ENCODE data around the gene ANGPTL7. TPM values are rescaled to one million over a fixed set of nuclear protein-coding genes. Genes with fewer than 3 reads are reported as not detected.
"Not testable (repeated sequence)": the region's sequence is repeated elsewhere in the genome, so short reads cannot be mapped to it uniquely, and the experiment has no call there.

ANGPTL7 gene
- total RNA-seq, 2 donors from 2014 or later, result not detected

GRCh38 chr1:11156441-11156840, 32.7 kb upstream of the ANGPTL7 start:
- DNase-seq (no peak), ATAC-seq (no peak)
- H3K27ac Mint-ChIP-seq, result peak overlapping the region; percentile 62
- no peaks in the 10 kb centered on the region for H3K27me3 Mint-ChIP-seq
- no peak overlapping the region for H3K4me3 Mint-ChIP-seq
- H3K4me1 Mint-ChIP-seq, result peaks cover 14% of the 10 kb centered on the region
- H3K36me3 Mint-ChIP-seq (ENCODE audit: low read depth), result peaks cover 10% of the 10 kb centered on the region
- no peaks in the 10 kb centered on the region for H3K9me3 ChIP-seq (ENCODE audit: control insufficient read depth, low read length, poor library complexity, severe bottlenecking)

GRCh38 chr1:11156963-11157362, 32.2 kb upstream of the ANGPTL7 start:
- Mint-ChIP-seq H3K4me1 (peaks cover 14% of the 10 kb centered on the region), H3K27ac (peak overlapping the region; percentile 62), H3K36me3 (ENCODE audit: low read depth) (peaks cover 10% of the 10 kb centered on the region), H3K4me3 (no peak overlapping the region), H3K27me3 (no peaks in the 10 kb centered on the region)
- ATAC-seq, result no peak
- H3K9me3 ChIP-seq (ENCODE audit: control insufficient read depth, low read length, poor library complexity, severe bottlenecking), result no peaks in the 10 kb centered on the region
- DNase-seq, result no peak

- Mint-ChIP-seq H3K4me1 (peaks cover 14% of the 10 kb centered on the region), H3K4me3 (no peak overlapping the region), H3K36me3 (ENCODE audit: low read depth) (peaks cover 10% of the 10 kb centered on the region), H3K27ac (no peak overlapping the region), H3K27me3 (no peaks in the 10 kb centered on the region)
- DNase-seq (no peak), ATAC-seq (no peak)
- no peaks in the 10 kb centered on the region for H3K9me3 ChIP-seq (ENCODE audit: control insufficient read depth, low read length, poor library complexity, severe bottlenecking)
Observed at GRCh38 chr1:11157394-11157793, 31.8 kb upstream of the ANGPTL7 start.

- H3K27ac Mint-ChIP-seq, result peak overlapping the region; percentile 27
- ATAC-seq (no peak), DNase-seq (no peak)
- H3K36me3 Mint-ChIP-seq (ENCODE audit: low read depth), result peaks cover 10% of the 10 kb centered on the region
- H3K4me1 Mint-ChIP-seq, result peaks cover 14% of the 10 kb centered on the region
- H3K4me3 Mint-ChIP-seq, result no peak overlapping the region
- no peaks in the 10 kb centered on the region for H3K27me3 Mint-ChIP-seq
- no peaks in the 10 kb centered on the region for H3K9me3 ChIP-seq (ENCODE audit: control insufficient read depth, low read length, poor library complexity, severe bottlenecking)
Observed at GRCh38 chr1:11157867-11158266, 31.3 kb upstream of the ANGPTL7 start.

GRCh38 chr1:11158291-11158690, 30.9 kb upstream of the ANGPTL7 start:
- peaks cover 8% of the 10 kb centered on the region for H3K36me3 Mint-ChIP-seq (ENCODE audit: low read depth)
- H3K27me3 Mint-ChIP-seq, result no peaks in the 10 kb centered on the region
- peak overlapping the region; percentile 27 for H3K27ac Mint-ChIP-seq
- peaks cover 18% of the 10 kb centered on the region for H3K4me1 Mint-ChIP-seq
- H3K9me3 ChIP-seq (ENCODE audit: control insufficient read depth, low read length, poor library complexity, severe bottlenecking), result no peaks in the 10 kb centered on the region
- no peak overlapping the region for H3K4me3 Mint-ChIP-seq
- ATAC-seq (no peak), DNase-seq (no peak)

GRCh38 chr1:11158720-11159321, 30.3 kb upstream of the ANGPTL7 start:
- DNase-seq (no peak), ATAC-seq (no peak)
- no peaks in the 10 kb centered on the region for H3K9me3 ChIP-seq (ENCODE audit: control insufficient read depth, low read length, poor library complexity, severe bottlenecking)
- Mint-ChIP-seq H3K4me3 (no peak overlapping the region), H3K27me3 (no peaks in the 10 kb centered on the region), H3K27ac (peak overlapping the region; percentile 27), H3K36me3 (ENCODE audit: low read depth) (peaks cover 10% of the 10 kb centered on the region), H3K4me1 (peaks cover 20% of the 10 kb centered on the region)

- not testable (repeated sequence) for H3K4me3 Mint-ChIP-seq; H3K36me3 Mint-ChIP-seq (ENCODE audit: low read depth)
Observed at GRCh38 chr1:11162752-11163151, 26.4 kb upstream of the ANGPTL7 start.

GRCh38 chr1:11166744-11167143, 22.4 kb upstream of the ANGPTL7 start:
- H3K4me3 Mint-ChIP-seq; ATAC-seq; H3K27me3 Mint-ChIP-seq; DNase-seq; H3K36me3 Mint-ChIP-seq (ENCODE audit: low read depth); H3K27ac Mint-ChIP-seq; H3K9me3 ChIP-seq (ENCODE audit: control insufficient read depth, low read length, poor library complexity, severe bottlenecking): not testable (repeated sequence)
- H3K4me1 Mint-ChIP-seq, result peaks cover 16% of the 10 kb centered on the region

More at GRCh38 chr1:11162752-11163151, 26.4 kb upstream of the ANGPTL7 start:
- not testable (repeated sequence) for H3K27ac Mint-ChIP-seq; DNase-seq; H3K9me3 ChIP-seq (ENCODE audit: control insufficient read depth, low read length, poor library complexity, severe bottlenecking); H3K27me3 Mint-ChIP-seq; ATAC-seq
- peaks cover 17% of the 10 kb centered on the region for H3K4me1 Mint-ChIP-seq

GRCh38 chr1:11168731-11169130, 20.4 kb upstream of the ANGPTL7 start:
- ATAC-seq (no peak), DNase-seq (no peak)
- Mint-ChIP-seq H3K4me1 (peaks cover 13% of the 10 kb centered on the region), H3K36me3 (ENCODE audit: low read depth) (peaks cover 3% of the 10 kb centered on the region), H3K4me3 (no peak overlapping the region), H3K27ac (no peak overlapping the region), H3K27me3 (no peaks in the 10 kb centered on the region)
- H3K9me3 ChIP-seq (ENCODE audit: control insufficient read depth, low read length, poor library complexity, severe bottlenecking), result no peaks in the 10 kb centered on the region

GRCh38 chr1:11169202-11169601, 20.0 kb upstream of the ANGPTL7 start:
- no peaks in the 10 kb centered on the region for H3K9me3 ChIP-seq (ENCODE audit: control insufficient read depth, low read length, poor library complexity, severe bottlenecking)
- no peak for DNase-seq
- Mint-ChIP-seq H3K4me3 (no peak overlapping the region), H3K27ac (no peak overlapping the region), H3K36me3 (ENCODE audit: low read depth) (peaks cover 4% of the 10 kb centered on the region), H3K4me1 (peaks cover 14% of the 10 kb centered on the region), H3K27me3 (no peaks in the 10 kb centered on the region)
- ATAC-seq, result no peak

- H3K4me3 Mint-ChIP-seq, result no peak overlapping the region
- peaks cover 10% of the 10 kb centered on the region for H3K4me1 Mint-ChIP-seq
- no peak for ATAC-seq
- H3K27ac Mint-ChIP-seq, result no peak overlapping the region
- H3K27me3 Mint-ChIP-seq, result no peaks in the 10 kb centered on the region
- no peaks in the 10 kb centered on the region for H3K9me3 ChIP-seq (ENCODE audit: control insufficient read depth, low read length, poor library complexity, severe bottlenecking)
- peaks cover 5% of the 10 kb centered on the region for H3K36me3 Mint-ChIP-seq (ENCODE audit: low read depth)
- DNase-seq, result no peak
Observed at GRCh38 chr1:11170102-11170501, 19.1 kb upstream of the ANGPTL7 start.

GRCh38 chr1:11174261-11174942, 14.8 kb upstream of the ANGPTL7 start:
- H3K27ac Mint-ChIP-seq, result peak overlapping the region; percentile 70

GRCh38 chr1:11175461-11175860, 13.7 kb upstream of the ANGPTL7 start:
- H3K27ac Mint-ChIP-seq, result no peak overlapping the region
- H3K4me3 Mint-ChIP-seq, result no peak overlapping the region
- no peaks in the 10 kb centered on the region for H3K27me3 Mint-ChIP-seq
- H3K4me1 Mint-ChIP-seq, result peaks cover 13% of the 10 kb centered on the region
- ATAC-seq (no peak), DNase-seq (no peak)
- peaks cover 5% of the 10 kb centered on the region for H3K36me3 Mint-ChIP-seq (ENCODE audit: low read depth)
- no peaks in the 10 kb centered on the region for H3K9me3 ChIP-seq (ENCODE audit: control insufficient read depth, low read length, poor library complexity, severe bottlenecking)

More at GRCh38 chr1:11174261-11174942, 14.8 kb upstream of the ANGPTL7 start:
- H3K9me3 ChIP-seq (ENCODE audit: control insufficient read depth, low read length, poor library complexity, severe bottlenecking), result no peaks in the 10 kb centered on the region
- Mint-ChIP-seq H3K27me3 (no peaks in the 10 kb centered on the region), H3K4me1 (peaks cover 13% of the 10 kb centered on the region), H3K36me3 (ENCODE audit: low read depth) (peaks cover 4% of the 10 kb centered on the region), H3K4me3 (no peak overlapping the region)
- ATAC-seq (no peak), DNase-seq (no peak)
